ENCODE results near the gene ABCG1. TPM values are rescaled to one million over a fixed set of nuclear protein-coding genes. Genes with fewer than 3 reads are reported as not detected.

ABCG1 gene
- polyA plus RNA-seq, result 10 to 100 TPM in 3 of 4 donors, 1 to 10 TPM in 1; 5.5 to 46.5 (median 21.2) TPM
- long read RNA-seq, donor 1, partial matches to known transcripts, result 5,868 of 6,189 reads
- long read RNA-seq, donor 1, other reads (novel, unspliced or antisense), result 316 of 6,189 reads
- long read RNA-seq, donor 2, result 0 reads
- long read RNA-seq, donor 3, result 0 reads
- long read RNA-seq, donor 4, result 0 reads
- long read RNA-seq, donor 5, partial matches to known transcripts, result 946 of 972 reads
- long read RNA-seq, donor 5, other reads (novel, unspliced or antisense), result 26 of 972 reads
- long read RNA-seq, donor 6, result 0 reads
- long read RNA-seq, donor 7, partial matches to known transcripts, result 9 of 11 reads
- long read RNA-seq, donor 7, other reads (novel, unspliced or antisense), result 0 of 11 reads
- long read RNA-seq, donor 8, result 0 reads
- long read RNA-seq, donor 9, result 0 reads
- long read RNA-seq, donor 10, partial matches to known transcripts, result 6 of 7 reads
- long read RNA-seq, donor 10, other reads (novel, unspliced or antisense), result 0 of 7 reads

DNA sequence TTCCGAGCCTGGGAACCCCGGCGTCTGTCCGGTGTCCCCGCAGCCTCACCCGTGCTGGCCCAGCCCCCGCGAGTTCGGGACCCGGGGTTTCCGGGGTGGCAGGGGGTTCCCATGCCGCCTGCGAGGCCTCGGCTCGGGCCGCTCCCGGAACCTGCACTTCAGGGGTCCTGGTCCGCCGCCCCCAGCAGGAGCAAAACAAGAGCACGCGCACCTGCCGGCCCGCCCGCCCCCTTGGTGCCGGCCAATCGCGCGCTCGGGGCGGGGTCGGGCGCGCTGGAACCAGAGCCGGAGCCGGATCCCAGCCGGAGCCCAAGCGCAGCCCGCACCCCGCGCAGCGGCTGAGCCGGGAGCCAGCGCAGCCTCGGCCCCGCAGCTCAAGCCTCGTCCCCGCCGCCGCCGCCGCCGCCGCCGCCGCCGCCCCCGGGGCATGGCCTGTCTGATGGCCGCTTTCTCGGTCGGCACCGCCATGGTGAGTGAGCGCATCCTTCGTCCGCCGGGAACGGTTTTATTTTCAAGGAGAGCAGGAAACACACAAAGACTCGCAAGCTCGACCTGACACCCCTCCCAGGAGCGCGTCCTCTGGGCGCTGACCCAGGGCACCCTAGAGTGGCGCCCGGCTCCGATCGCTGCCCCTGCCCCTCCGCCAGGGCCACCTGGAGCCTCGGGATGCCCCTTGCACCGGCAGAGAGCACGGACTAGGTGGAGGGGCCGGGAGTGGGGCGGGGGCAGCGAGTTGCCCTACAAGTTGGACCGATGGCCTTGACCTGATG, at the start of gene ABCG1:
Gene ABCG1, plus strand, starts transcription at position 305 of the 770 bp plus-strand sequence. Its CDS starts 123 bp downstream, at position 428.
- DNase-seq (peak; percentile 58 to 67), FAIRE-seq (no peak)
- Histone ChIP-seq H3K4me3 (ENCODE audit: low read depth in 1 of 3, low read length in 3 of 3) (peak within 1 kb of the TSS; percentile 55 to 83 (median 66)), H3K4me1 (ENCODE audit: control insufficient read depth in 3 of 3, insufficient read depth in 2 of 3, low read depth in 1 of 3, low read length in 2 of 3) (peaks cover 0 to 24% (median 2%) of the 10 kb centered on the region in 3 donors), H3K9me3 (ENCODE audit: control insufficient read depth in 2 of 2, insufficient read depth in 1 of 2, low read depth in 1 of 2, low read length in 1 of 2) (peaks cover 0 to 22% of the 10 kb centered on the region in 2 donors), H3K27me3 (ENCODE audit: control insufficient read depth in 3 of 3, insufficient read depth in 3 of 3, low read length in 3 of 3) (peaks cover 0 to 19% (median 2%) of the 10 kb centered on the region in 3 donors), H3K36me3 (ENCODE audit: control insufficient read depth in 3 of 3, insufficient read depth in 2 of 3, low read depth in 1 of 3, low read length in 3 of 3) (peaks cover 0 to 11% (median 0%) of the 10 kb centered on the region in 3 donors), H3K27ac (ENCODE audit: low read depth in 1 of 3, low read length in 2 of 3) (peak within 1 kb of the TSS; percentile 67 to 88 (median 76))
- 0 to 1% (median 1%) methylated on average over 60 to 83 of the region's 83 CpGs for WGBS, 3 donors

DNA sequence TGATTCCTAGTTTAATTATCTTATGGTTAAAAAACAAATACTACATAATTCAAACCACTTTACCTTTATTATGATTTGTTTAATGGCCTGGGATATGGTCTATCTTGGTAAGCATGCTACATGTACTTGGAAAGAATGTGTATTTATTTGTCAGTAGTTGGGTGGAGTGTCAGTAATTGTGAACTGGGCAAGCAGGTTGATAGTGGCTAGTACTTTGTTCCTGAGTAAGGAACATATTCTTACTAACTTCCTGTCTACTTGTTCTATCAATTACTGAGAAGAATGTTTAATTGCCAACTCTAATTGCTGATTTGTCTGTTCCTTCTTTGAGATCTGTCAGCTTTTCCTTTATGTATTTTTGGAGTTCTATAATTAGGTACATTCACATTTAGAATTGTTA, 49.2 kb upstream of the ABCG1 start:
- H3K27me3 ChIP-seq (ENCODE audit: control insufficient read depth in 3 of 3, insufficient read depth in 3 of 3, low read length in 3 of 3), result no peaks in the 10 kb centered on the region
- peak; percentile 65 to 90 for DNase-seq
- H3K27ac ChIP-seq (ENCODE audit: low read depth in 1 of 3, low read length in 2 of 3), result peak overlapping the region in 2 of 3 donors; percentile 11 to 78
- H3K4me3 ChIP-seq (ENCODE audit: low read depth in 1 of 3, low read length in 3 of 3), result no peak overlapping the region
- FAIRE-seq, result peak; percentile 94
- no peaks in the 10 kb centered on the region for H3K36me3 ChIP-seq (ENCODE audit: control insufficient read depth in 3 of 3, insufficient read depth in 2 of 3, low read depth in 1 of 3, low read length in 3 of 3)
- H3K4me1 ChIP-seq (ENCODE audit: control insufficient read depth in 3 of 3, insufficient read depth in 2 of 3, low read depth in 1 of 3, low read length in 2 of 3), result peaks cover 0 to 12% (median 3%) of the 10 kb centered on the region in 3 donors
- H3K9me3 ChIP-seq (ENCODE audit: control insufficient read depth in 2 of 2, insufficient read depth in 1 of 2, low read depth in 1 of 2, low read length in 1 of 2), result no peaks in the 10 kb centered on the region

DNA sequence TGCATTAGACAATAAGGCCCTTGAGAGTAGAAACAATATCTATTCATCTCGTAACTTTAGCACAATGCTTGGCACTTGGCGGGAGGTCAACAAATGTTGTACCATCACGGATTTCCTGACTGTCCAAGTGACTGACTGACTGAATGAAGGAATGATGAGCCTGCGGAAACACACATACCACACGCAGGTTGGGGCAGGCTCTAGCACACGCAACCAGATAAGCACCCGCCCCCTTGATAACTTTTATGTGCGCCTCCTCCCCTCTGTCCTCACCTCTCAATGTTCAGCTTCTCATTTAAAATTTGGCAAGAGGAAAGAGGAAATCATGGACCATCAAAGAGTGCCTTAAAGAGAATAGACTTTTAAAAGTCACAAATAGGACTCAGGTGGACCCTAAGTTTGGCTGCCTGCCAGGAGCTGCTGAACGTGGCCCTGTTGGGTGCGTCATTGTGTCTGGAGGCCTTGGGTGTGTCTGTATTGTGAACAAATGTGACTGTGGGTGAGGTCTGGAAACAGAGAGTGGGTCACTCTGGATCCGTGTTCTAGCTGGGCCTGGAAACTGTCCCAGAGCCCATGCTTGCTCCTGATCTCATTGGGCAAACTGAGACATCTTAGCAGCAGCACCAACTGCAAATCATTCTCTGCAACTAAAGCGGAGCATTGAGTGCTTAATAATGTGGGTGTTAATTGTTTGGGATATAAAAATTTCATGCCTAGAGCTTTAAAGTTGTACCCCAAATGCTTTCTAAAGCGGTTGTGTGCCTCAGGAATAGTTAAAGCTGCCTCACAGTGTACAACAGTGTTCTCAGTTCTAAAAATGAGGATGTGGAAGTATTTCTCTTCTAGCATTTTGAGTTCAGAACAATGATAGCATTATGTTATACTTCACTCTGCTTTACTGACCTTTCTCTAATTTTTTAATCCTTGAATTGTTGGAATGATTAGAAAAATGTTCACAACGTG, 47.6 kb upstream of the ABCG1 start:
- DNase-seq, result peak; percentile 89 to 95
- H3K9me3 ChIP-seq (ENCODE audit: control insufficient read depth in 2 of 2, insufficient read depth in 1 of 2, low read depth in 1 of 2, low read length in 1 of 2), result no peaks in the 10 kb centered on the region
- no peaks in the 10 kb centered on the region for H3K36me3 ChIP-seq (ENCODE audit: control insufficient read depth in 3 of 3, insufficient read depth in 2 of 3, low read depth in 1 of 3, low read length in 3 of 3)
- no peak overlapping the region for H3K4me3 ChIP-seq (ENCODE audit: low read depth in 1 of 3, low read length in 3 of 3)
- 35 to 62% (median 53%) methylated on average over 14 of the region's 14 CpGs for WGBS, 3 donors
- no peaks in the 10 kb centered on the region for H3K27me3 ChIP-seq (ENCODE audit: control insufficient read depth in 3 of 3, insufficient read depth in 3 of 3, low read length in 3 of 3)
- peak overlapping the region; percentile 56 to 78 (median 67) for H3K27ac ChIP-seq (ENCODE audit: low read depth in 1 of 3, low read length in 2 of 3)
- FAIRE-seq, result no peak
- H3K4me1 ChIP-seq (ENCODE audit: control insufficient read depth in 3 of 3, insufficient read depth in 2 of 3, low read depth in 1 of 3, low read length in 2 of 3), result peaks cover 0 to 12% (median 3%) of the 10 kb centered on the region in 3 donors

DNA sequence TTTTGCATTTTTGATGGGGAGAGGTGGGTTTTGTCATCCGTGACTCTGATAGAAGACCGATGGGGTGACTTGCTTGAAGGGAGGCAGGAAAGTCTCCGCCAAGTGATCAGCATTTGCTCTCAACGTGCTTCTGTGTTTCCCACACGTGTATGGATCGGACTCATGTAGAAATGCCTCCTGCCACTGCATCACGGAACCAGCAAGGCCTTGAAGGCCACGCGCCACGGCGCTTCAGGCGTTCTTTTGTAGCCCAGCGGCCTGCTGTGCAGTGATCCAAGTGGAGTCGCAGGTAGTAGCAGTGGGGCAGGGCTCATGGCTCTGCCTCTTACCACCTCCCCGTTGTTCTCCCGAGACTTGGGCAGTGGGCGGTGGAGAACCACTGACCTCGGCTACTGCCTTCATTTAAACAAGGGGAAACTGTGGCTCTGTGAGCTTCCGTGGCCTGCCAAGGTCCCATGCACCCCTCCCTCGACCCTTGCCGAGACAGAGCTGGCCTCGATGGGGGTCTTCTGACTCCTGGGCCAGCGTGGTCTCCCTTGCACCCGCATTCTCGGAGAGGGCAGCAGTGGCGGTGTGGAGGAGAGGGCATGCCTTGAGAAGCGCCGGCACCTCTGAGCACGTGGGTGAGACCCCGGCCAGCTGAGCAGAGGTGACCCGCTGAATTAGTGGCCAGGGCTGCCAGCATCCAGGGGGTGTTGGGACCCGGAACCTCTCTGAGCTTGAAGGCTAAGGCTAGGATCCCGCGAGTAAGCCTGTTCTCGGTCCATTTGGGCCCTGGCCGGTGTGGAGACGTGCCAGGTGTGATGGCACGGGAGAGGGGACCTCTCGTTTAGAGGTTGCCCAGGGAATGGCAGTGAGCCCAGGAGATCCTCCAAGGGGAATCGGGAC, 46.1 kb upstream of the ABCG1 start:
- WGBS, 3 donors, result 90 to 92% (median 92%) methylated on average over 40 of the region's 40 CpGs
- DNase-seq (no peak), FAIRE-seq (no peak)
- no peaks in the 10 kb centered on the region for H3K36me3 ChIP-seq (ENCODE audit: control insufficient read depth in 3 of 3, insufficient read depth in 2 of 3, low read depth in 1 of 3, low read length in 3 of 3)
- H3K4me1 ChIP-seq (ENCODE audit: control insufficient read depth in 3 of 3, insufficient read depth in 2 of 3, low read depth in 1 of 3, low read length in 2 of 3), result peaks cover 0 to 12% (median 3%) of the 10 kb centered on the region in 3 donors
- H3K27me3 ChIP-seq (ENCODE audit: control insufficient read depth in 3 of 3, insufficient read depth in 3 of 3, low read length in 3 of 3), result no peaks in the 10 kb centered on the region
- no peak overlapping the region for H3K4me3 ChIP-seq (ENCODE audit: low read depth in 1 of 3, low read length in 3 of 3)
- no peaks in the 10 kb centered on the region for H3K9me3 ChIP-seq (ENCODE audit: control insufficient read depth in 2 of 2, insufficient read depth in 1 of 2, low read depth in 1 of 2, low read length in 1 of 2)
- H3K27ac ChIP-seq (ENCODE audit: low read depth in 1 of 3, low read length in 2 of 3), result no peak overlapping the region

DNA sequence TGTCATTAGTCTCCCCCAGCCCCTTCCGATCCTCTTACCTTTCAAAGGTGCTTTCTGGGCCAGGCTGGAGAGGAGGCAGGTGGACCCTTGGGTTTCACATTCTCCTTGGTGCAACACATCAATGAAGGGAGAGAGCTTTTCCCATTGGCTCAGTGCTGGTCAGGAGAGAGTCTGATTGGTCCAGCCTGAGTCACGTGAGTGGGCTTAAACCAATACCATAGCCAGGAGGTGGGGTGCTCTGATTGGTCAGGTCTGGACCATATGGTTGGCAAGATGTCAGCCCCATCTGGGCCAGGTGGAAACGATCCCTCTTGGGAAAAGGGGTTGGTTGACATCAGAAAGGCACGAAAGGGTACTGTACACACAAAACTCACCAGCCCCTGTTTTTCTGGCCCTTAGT, 44.8 kb upstream of the ABCG1 start:
- 88 to 90% (median 89%) methylated on average over 4 of the region's 4 CpGs for WGBS, 3 donors
- H3K27me3 ChIP-seq (ENCODE audit: control insufficient read depth in 3 of 3, insufficient read depth in 3 of 3, low read length in 3 of 3), result no peaks in the 10 kb centered on the region
- FAIRE-seq (no peak), DNase-seq (no peak)
- no peaks in the 10 kb centered on the region for H3K9me3 ChIP-seq (ENCODE audit: control insufficient read depth in 2 of 2, insufficient read depth in 1 of 2, low read depth in 1 of 2, low read length in 1 of 2)
- no peaks in the 10 kb centered on the region for H3K36me3 ChIP-seq (ENCODE audit: control insufficient read depth in 3 of 3, insufficient read depth in 2 of 3, low read depth in 1 of 3, low read length in 3 of 3)
- no peak overlapping the region for H3K27ac ChIP-seq (ENCODE audit: low read depth in 1 of 3, low read length in 2 of 3)
- H3K4me1 ChIP-seq (ENCODE audit: control insufficient read depth in 3 of 3, insufficient read depth in 2 of 3, low read depth in 1 of 3, low read length in 2 of 3), result peaks cover 0 to 12% (median 3%) of the 10 kb centered on the region in 3 donors
- H3K4me3 ChIP-seq (ENCODE audit: low read depth in 1 of 3, low read length in 3 of 3), result no peak overlapping the region

DNA sequence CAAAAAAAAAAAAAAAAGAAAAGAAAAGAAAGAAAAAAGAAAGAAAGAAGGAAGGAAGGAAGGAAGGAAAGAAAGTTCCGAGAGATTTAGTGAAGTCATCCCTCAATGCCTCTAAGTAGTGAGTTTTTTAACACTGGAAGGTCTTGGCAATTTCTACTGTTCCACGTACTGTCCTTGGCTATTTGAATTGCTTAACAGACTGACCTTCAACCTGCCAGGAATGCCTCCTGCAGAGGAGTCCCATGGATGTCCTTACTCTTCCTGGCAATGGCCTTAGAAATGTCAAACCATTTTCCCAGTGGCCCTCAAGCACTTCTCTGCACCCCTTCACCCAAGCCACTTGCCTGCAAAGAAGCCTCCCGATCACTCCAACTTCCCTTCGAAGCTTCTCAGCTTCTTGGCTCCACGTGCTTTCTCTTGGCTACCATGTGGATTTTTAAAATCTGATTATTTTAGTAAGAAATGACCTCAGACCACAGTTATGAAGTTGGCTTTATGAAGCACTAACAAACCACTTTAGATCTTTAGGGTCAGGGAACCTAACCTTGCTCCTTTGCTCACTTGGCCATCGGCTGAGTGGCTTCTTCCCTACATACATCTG, 43.7 kb upstream of the ABCG1 start:
- Histone ChIP-seq H3K4me3 (ENCODE audit: low read depth in 1 of 3, low read length in 3 of 3) (no peak overlapping the region), H3K4me1 (ENCODE audit: control insufficient read depth in 3 of 3, insufficient read depth in 2 of 3, low read depth in 1 of 3, low read length in 2 of 3) (peaks cover 0 to 12% (median 3%) of the 10 kb centered on the region in 3 donors), H3K36me3 (ENCODE audit: control insufficient read depth in 3 of 3, insufficient read depth in 2 of 3, low read depth in 1 of 3, low read length in 3 of 3) (no peaks in the 10 kb centered on the region), H3K27me3 (ENCODE audit: control insufficient read depth in 3 of 3, insufficient read depth in 3 of 3, low read length in 3 of 3) (no peaks in the 10 kb centered on the region), H3K27ac (ENCODE audit: low read depth in 1 of 3, low read length in 2 of 3) (no peak overlapping the region), H3K9me3 (ENCODE audit: control insufficient read depth in 2 of 2, insufficient read depth in 1 of 2, low read depth in 1 of 2, low read length in 1 of 2) (no peaks in the 10 kb centered on the region)
- DNase-seq, result no peak
- WGBS, 3 donors, result 81 to 84% (median 82%) methylated on average over 6 of the region's 6 CpGs
- no peak for FAIRE-seq

DNA sequence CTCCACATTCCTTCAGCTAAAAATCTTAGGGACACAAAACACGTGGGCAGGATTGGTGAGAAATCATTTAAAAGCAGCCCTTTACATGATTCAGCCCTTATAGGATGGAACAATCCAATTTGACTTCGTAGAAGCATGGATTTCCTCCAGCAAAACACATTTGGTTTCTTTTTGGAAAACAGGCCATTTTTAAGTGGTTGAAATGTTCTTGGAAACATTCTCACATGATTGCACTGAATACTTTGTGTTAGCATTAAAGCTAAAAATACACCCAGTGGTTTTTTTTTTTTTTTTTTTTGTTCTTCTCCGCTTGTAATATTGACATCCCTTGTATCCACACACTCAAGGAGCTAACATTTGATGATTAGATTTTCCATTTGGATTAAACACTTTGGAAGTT, 42.1 kb upstream of the ABCG1 start:
- no peak overlapping the region for H3K4me3 ChIP-seq (ENCODE audit: low read depth in 1 of 3, low read length in 3 of 3)
- no peak overlapping the region for H3K27ac ChIP-seq (ENCODE audit: low read depth in 1 of 3, low read length in 2 of 3)
- no peaks in the 10 kb centered on the region for H3K9me3 ChIP-seq (ENCODE audit: control insufficient read depth in 2 of 2, insufficient read depth in 1 of 2, low read depth in 1 of 2, low read length in 1 of 2)
- H3K36me3 ChIP-seq (ENCODE audit: control insufficient read depth in 3 of 3, insufficient read depth in 2 of 3, low read depth in 1 of 3, low read length in 3 of 3), result no peaks in the 10 kb centered on the region
- no peaks in the 10 kb centered on the region for H3K27me3 ChIP-seq (ENCODE audit: control insufficient read depth in 3 of 3, insufficient read depth in 3 of 3, low read length in 3 of 3)
- DNase-seq (no peak), FAIRE-seq (no peak)
- H3K4me1 ChIP-seq (ENCODE audit: control insufficient read depth in 3 of 3, insufficient read depth in 2 of 3, low read depth in 1 of 3, low read length in 2 of 3), result no peaks in the 10 kb centered on the region
- 49 to 79% (median 68%) methylated on average over 3 of the region's 3 CpGs for WGBS, 3 donors
